ENCODE results near the gene MAL.

The MAL gene

GRCh38 chr2:94993176-94994062 lies 32.1 kb upstream of the MAL start:
- TF ChIP-seq CTCF (conservative IDR thresholded peaks at IDR 0.05) = no peak
- H3K27ac ChIP-seq = no peak overlapping the region

- TF ChIP-seq CTCF (conservative IDR thresholded peaks at IDR 0.05) = no peak
- no peak overlapping the region for H3K27ac ChIP-seq
These were observed 31.2 kb upstream of the MAL start for GRCh38 chr2:94994063-94994913.

GRCh38 chr2:94994914-94995552 lies 30.5 kb upstream of the MAL start:
- TF ChIP-seq CTCF (conservative IDR thresholded peaks at IDR 0.05) = no peak
- H3K27ac ChIP-seq = no peak overlapping the region

GRCh38 chr2:94995553-94996304 lies 29.8 kb upstream of the MAL start:
- no peak overlapping the region for H3K27ac ChIP-seq

GRCh38 chr2:94996305-94997100 lies 29.0 kb upstream of the MAL start:
- no peak overlapping the region for H3K27ac ChIP-seq
- no peak for TF ChIP-seq CTCF (conservative IDR thresholded peaks at IDR 0.05)

More at GRCh38 chr2:94995553-94996304, 29.8 kb upstream of the MAL start:
- TF ChIP-seq CTCF (conservative IDR thresholded peaks at IDR 0.05) = no peak

- no peak for TF ChIP-seq CTCF (conservative IDR thresholded peaks at IDR 0.05)
- no peak overlapping the region for H3K27ac ChIP-seq
These were observed 27.3 kb upstream of the MAL start for GRCh38 chr2:94997981-94998930.
